T-cell (primary cell): Measurements from ENCODE around the gene ANKRD65. TPM values are rescaled to one million over a fixed set of nuclear protein-coding genes. Genes with fewer than 3 reads are reported as not detected.
"Not testable (repeated sequence)": the region's sequence is repeated elsewhere in the genome, so short reads cannot be mapped to it uniquely, and the experiment has no call there.

Experiments used
- ATAC-seq, 4 experiments: fragments of 200-7000 bp in 3 of 4; fragments of 150-1000 bp in 1 of 4; cut with Tn5 transposase; replicated peaks in 1 of 4; 1 replicate in 3 of 4; 2 replicates in 1 of 4; pipeline ENCODE4 v1.10.0; 2021; ENCODE audit warnings: moderate library complexity in 3 of 4, mild to moderate bottlenecking in 2 of 4, moderate number of reproducible peaks in 1 of 4
- CTCF ChIA-PET, 2 donors: fragments of 300-600 bp; sonication (Branson Sonifier 250); formaldehyde crosslinking; loops; one replicate each; lab custom pipeline; 2022; ENCODE audit warnings: antibody characterized with exemption in 2 of 2; lab: Charles Lee
- POLR2A ChIA-PET, 2 donors: fragments of 300-600 bp; sonication (Branson Sonifier 250); formaldehyde crosslinking; loops; one replicate each; lab custom pipeline; 2022; ENCODE audit warnings: antibody characterized with exemption in 2 of 2; lab: Charles Lee
- DNase-seq, 35 experiments: peaks; one replicate each; pipeline versions ENCODE4 v3.0.0 to v3.0.0-alpha.2; 2013 to 2023
- H3K27ac ChIP-seq: one replicate; pipeline ENCODE4 v1.5.1; 2013; ENCODE audit warnings: low read length
- H3K27me3 ChIP-seq, 2 experiments: replicated peaks in 1 of 2; 1 replicate in 1 of 2; 2 replicates in 1 of 2; pipeline versions ENCODE4 v1.6.1 to v1.7.0; 2013; ENCODE audit warnings: low read length in 1 of 2, mixed read lengths in 1 of 2; ENCODE audit not compliant: control insufficient read depth in 2 of 2, insufficient read depth in 2 of 2; ENCODE audit errors: extremely low read depth in 1 of 2
- H3K36me3 ChIP-seq, 2 donors: 1 replicate in 1 of 2; 2 replicates in 1 of 2; pipeline versions ENCODE4 v1.6.1 to v1.7.0; 2013; ENCODE audit warnings: low read length in 1 of 2; ENCODE audit not compliant: control insufficient read depth in 2 of 2, insufficient read depth in 1 of 2; ENCODE audit errors: extremely low read depth in 1 of 2
- H3K4me1 ChIP-seq, 2 experiments: 1 replicate in 1 of 2; 2 replicates in 1 of 2; pipeline versions ENCODE4 v1.6.1 to v1.7.0; 2013; ENCODE audit warnings: low read length in 2 of 2, mixed read lengths in 1 of 2; ENCODE audit not compliant: insufficient read depth in 2 of 2, control insufficient read depth in 1 of 2; ENCODE audit errors: extremely low read depth in 1 of 2
- H3K4me3 ChIP-seq, 2 donors: 1 replicate in 1 of 2; 2 replicates in 1 of 2; pipeline versions ENCODE4 v1.5.1 to v1.7.0; 2013; ENCODE audit warnings: mild to moderate bottlenecking in 2 of 2, low read length in 1 of 2, moderate library complexity in 1 of 2; ENCODE audit not compliant: control insufficient read depth in 1 of 2; ENCODE audit errors: extremely low read depth in 1 of 2
- H3K9me3 ChIP-seq: 2 replicates; pipeline ENCODE4 v1.7.0; 2013
- H3K27ac Mint-ChIP-seq, 2 donors: one replicate each; pipeline ENCODE4 v1.8.0; 2020 to 2021; ENCODE audit warnings: mild to moderate bottlenecking in 2 of 2, mixed read lengths in 2 of 2
- H3K27me3 Mint-ChIP-seq, 2 donors: one replicate each; pipeline ENCODE4 v1.8.0; 2021 to 2022; ENCODE audit warnings: mixed read lengths in 2 of 2
- H3K36me3 Mint-ChIP-seq: one replicate; pipeline ENCODE4 v1.8.0; 2021; ENCODE audit warnings: mixed read lengths
- H3K4me1 Mint-ChIP-seq, 3 donors: one replicate each; pipeline ENCODE4 v1.8.0; 2020 to 2022; ENCODE audit warnings: mixed read lengths in 3 of 3, mild to moderate bottlenecking in 1 of 3
- H3K4me3 Mint-ChIP-seq, 3 donors: one replicate each; pipeline ENCODE4 v1.8.0; 2020 to 2022; ENCODE audit warnings: mild to moderate bottlenecking in 3 of 3, mixed read lengths in 3 of 3, moderate library complexity in 3 of 3
- H3K9me3 Mint-ChIP-seq, 3 donors: one replicate each; pipeline ENCODE4 v1.8.0; 2020 to 2022; ENCODE audit warnings: mixed read lengths in 3 of 3
- WGBS: methylation state at CpG from one replicate; pipeline ENCODE4 v1.1.5; 2013; ENCODE audit warnings: missing lambda C conversion rate; ENCODE audit not compliant: insufficient coverage; 5-methylcytosine and 5-hydroxymethylcytosine counted together
- total RNA-seq, 35 experiments: library from RNA in 6 of 35; stranded (reverse) in 6 of 35; fragments of 120-200 nt in 1 of 35; gene quantifications; one replicate each; pipeline versions ENCODE4 v1.2.1 to v1.2.4 and lab custom pipeline; 2013 to 2026

ANKRD65 gene
- total RNA-seq, 5 donors from 2014 or later (not counting 1 experiment from before 2014, with no cell fraction given) = 0.20 TPM; not detected in 4

GRCh38 chr1:1428967-1429366, 7.9 kb upstream of the ANKRD65 start:
- not testable (repeated sequence) for ATAC-seq, H3K4me3 ChIP-seq, H3K36me3 ChIP-seq, DNase-seq, H3K9me3 Mint-ChIP-seq, H3K36me3 Mint-ChIP-seq, H3K27ac ChIP-seq, H3K4me1 Mint-ChIP-seq, H3K27ac Mint-ChIP-seq, H3K9me3 ChIP-seq
- CTCF ChIA-PET = interaction anchor here (0.6 kb wide), 2 partner anchors 15 to 119 kb away, joined by 3 to 4 read pairs; no protein-coding TSS in a partner anchor
- Histone ChIP-seq H3K4me1 (peaks cover 0 to 12% of the 10 kb centered on the region in 2 experiments), H3K27me3 (peaks cover 0 to 83% of the 10 kb centered on the region in 2 experiments)
- H3K27me3 Mint-ChIP-seq = peaks cover 7 to 34% of the 10 kb centered on the region in 2 donors
- H3K4me3 Mint-ChIP-seq = peak overlapping the region in 1 of 3 donors; percentile 63
- POLR2A ChIA-PET = interaction anchor here in 1 of 2 donors (0.7 kb wide), 2 partner anchors 128 to 459 kb away, joined by 7 read pairs; no protein-coding TSS in a partner anchor
- no CpG with 5 or more reads among the region's 6 CpGs for WGBS

GRCh38 chr1:1428174-1428573, 7.1 kb upstream of the ANKRD65 start:
- peaks cover 3 to 7% (median 3%) of the 10 kb centered on the region in 3 donors for H3K4me1 Mint-ChIP-seq
- H3K27ac ChIP-seq = no peak overlapping the region
- H3K4me3 ChIP-seq = no peak overlapping the region
- DNase-seq (no peak), ATAC-seq (no peak)
- ChIA-PET POLR2A (interaction anchor here in 1 of 2 donors (0.7 kb wide), 1 partner anchor 458 kb away, joined by 7 read pairs; no protein-coding TSS in a partner anchor), CTCF (interaction anchor here in 1 of 2 donors (0.6 kb wide), 1 partner anchor 119 kb away, joined by 3 read pairs; no protein-coding TSS in a partner anchor)
- no peaks in the 10 kb centered on the region for H3K36me3 ChIP-seq
- H3K9me3 ChIP-seq = no peaks in the 10 kb centered on the region
- no peaks in the 10 kb centered on the region for H3K36me3 Mint-ChIP-seq
- H3K9me3 Mint-ChIP-seq = no peaks in the 10 kb centered on the region
- H3K4me3 Mint-ChIP-seq = peak overlapping the region; percentile 7 to 63 (median 50)
- peaks cover 7 to 34% of the 10 kb centered on the region in 2 donors for H3K27me3 Mint-ChIP-seq
- H3K27ac Mint-ChIP-seq = no peak overlapping the region
- WGBS = 89% methylated on average over 19 of the region's 19 CpGs
- peaks cover 0 to 10% of the 10 kb centered on the region in 2 experiments for H3K4me1 ChIP-seq
- peaks cover 0 to 81% of the 10 kb centered on the region in 2 experiments for H3K27me3 ChIP-seq

GRCh38 chr1:1427820-1428148, 6.7 kb upstream of the ANKRD65 start:
- Mint-ChIP-seq H3K4me1 (peaks cover 3 to 7% (median 3%) of the 10 kb centered on the region in 3 donors), H3K4me3 (no peak overlapping the region), H3K27me3 (peaks cover 7 to 35% of the 10 kb centered on the region in 2 donors), H3K36me3 (no peaks in the 10 kb centered on the region), H3K27ac (no peak overlapping the region), H3K9me3 (no peaks in the 10 kb centered on the region)
- H3K4me3 ChIP-seq = no peak overlapping the region
- ChIA-PET CTCF (no interaction called here), POLR2A (no interaction called here)
- no peaks in the 10 kb centered on the region for H3K36me3 ChIP-seq
- ATAC-seq = no peak
- H3K27ac ChIP-seq = no peak overlapping the region
- no peak for DNase-seq
- peaks cover 0 to 81% of the 10 kb centered on the region in 2 experiments for H3K27me3 ChIP-seq
- no peaks in the 10 kb centered on the region for H3K9me3 ChIP-seq
- WGBS = 2% methylated on average over 10 of the region's 22 CpGs
- H3K4me1 ChIP-seq = peaks cover 0 to 10% of the 10 kb centered on the region in 2 experiments

GRCh38 chr1:1427106-1427819, 6.2 kb upstream of the ANKRD65 start:
- Mint-ChIP-seq H3K36me3 (no peaks in the 10 kb centered on the region), H3K9me3 (no peaks in the 10 kb centered on the region), H3K27me3 (peaks cover 12 to 38% of the 10 kb centered on the region in 2 donors), H3K4me1 (peaks cover 3 to 7% (median 3%) of the 10 kb centered on the region in 3 donors), H3K4me3 (peak overlapping the region in 1 of 3 donors; percentile 35), H3K27ac (no peak overlapping the region)
- 10% methylated on average over 54 of the region's 66 CpGs for WGBS
- H3K9me3 ChIP-seq = no peaks in the 10 kb centered on the region
- peaks cover 0 to 82% of the 10 kb centered on the region in 2 experiments for H3K27me3 ChIP-seq
- ChIA-PET POLR2A (no interaction called here), CTCF (no interaction called here)
- no peak overlapping the region for H3K27ac ChIP-seq
- DNase-seq (no peak), ATAC-seq (peak in 2 of 4 experiments; percentile 21 to 31)
- no peaks in the 10 kb centered on the region for H3K36me3 ChIP-seq
- no peak overlapping the region for H3K4me3 ChIP-seq
- H3K4me1 ChIP-seq = peaks cover 0 to 10% of the 10 kb centered on the region in 2 experiments

GRCh38 chr1:1426496-1427105, 5.5 kb upstream of the ANKRD65 start:
- Histone ChIP-seq H3K9me3 (no peaks in the 10 kb centered on the region), H3K4me3 (no peak overlapping the region), H3K27ac (no peak overlapping the region), H3K36me3 (no peaks in the 10 kb centered on the region), H3K4me1 (peaks cover 0 to 10% of the 10 kb centered on the region in 2 experiments), H3K27me3 (peaks cover 0 to 82% of the 10 kb centered on the region in 2 experiments)
- DNase-seq (no peak), ATAC-seq (peak in 3 of 4 experiments; percentile 10 to 67 (median 16))
- H3K4me3 Mint-ChIP-seq = peak overlapping the region in 1 of 3 donors; percentile 35
- CTCF ChIA-PET = interaction anchor here (0.6 kb wide), 2 partner anchors 25 to 30 kb away, joined by 7 to 8 read pairs; no protein-coding TSS in a partner anchor
- peaks cover 3 to 7% (median 3%) of the 10 kb centered on the region in 3 donors for H3K4me1 Mint-ChIP-seq
- WGBS = 3% methylated on average over 10 of the region's 19 CpGs
- H3K36me3 Mint-ChIP-seq = no peaks in the 10 kb centered on the region
- POLR2A ChIA-PET = no interaction called here
- H3K9me3 Mint-ChIP-seq = no peaks in the 10 kb centered on the region
- H3K27ac Mint-ChIP-seq = no peak overlapping the region
- H3K27me3 Mint-ChIP-seq = peaks cover 14 to 39% of the 10 kb centered on the region in 2 donors

- ChIA-PET CTCF (interaction anchor here (0.6 kb wide), 2 partner anchors 26 to 29 kb away, joined by 7 to 8 read pairs; no protein-coding TSS in a partner anchor), POLR2A (no interaction called here)
- no peaks in the 10 kb centered on the region for H3K36me3 ChIP-seq
- Mint-ChIP-seq H3K27ac (no peak overlapping the region), H3K27me3 (peaks cover 14 to 40% of the 10 kb centered on the region in 2 donors), H3K4me1 (peaks cover 3 to 7% (median 3%) of the 10 kb centered on the region in 3 donors), H3K4me3 (peak overlapping the region in 1 of 3 donors; percentile 35), H3K36me3 (no peaks in the 10 kb centered on the region), H3K9me3 (no peaks in the 10 kb centered on the region)
- peaks cover 0 to 82% of the 10 kb centered on the region in 2 experiments for H3K27me3 ChIP-seq
- peak in 2 of 4 experiments; percentile 30 to 32 for ATAC-seq
- no peak overlapping the region for H3K4me3 ChIP-seq
- no peak for DNase-seq
- no peaks in the 10 kb centered on the region for H3K9me3 ChIP-seq
- peaks cover 0 to 12% of the 10 kb centered on the region in 2 experiments for H3K4me1 ChIP-seq
- no peak overlapping the region for H3K27ac ChIP-seq
- 60% methylated on average over 33 of the region's 33 CpGs for WGBS
Observed at GRCh38 chr1:1425753-1426495, 4.8 kb upstream of the ANKRD65 start.
